Upper lobe of left lung (tissue), 4 donors: ENCODE measurements around the gene TRIP4.

Experiments
- POLR2A ChIP-seq, 4 donors: fragments of 450-650 bp; IDR thresholded peaks; one replicate each; pipeline ENCODE4 v1.5.1; 2016 to 2017; ENCODE audit warnings: antibody characterized with exemption in 4 of 4, mild to moderate bottlenecking in 2 of 4
- TF ChIP-seq, protein P1 (sequence below), 6 experiments: fragments of 450-650 bp in 4 of 6; fragments of 200-600 bp in 2 of 6; sonication (generic) in 2 of 6; IDR thresholded peaks; one replicate each; pipeline ENCODE4 v1.5.1; 2016 to 2019; ENCODE audit warnings: antibody characterized with exemption in 6 of 6

DNA sequence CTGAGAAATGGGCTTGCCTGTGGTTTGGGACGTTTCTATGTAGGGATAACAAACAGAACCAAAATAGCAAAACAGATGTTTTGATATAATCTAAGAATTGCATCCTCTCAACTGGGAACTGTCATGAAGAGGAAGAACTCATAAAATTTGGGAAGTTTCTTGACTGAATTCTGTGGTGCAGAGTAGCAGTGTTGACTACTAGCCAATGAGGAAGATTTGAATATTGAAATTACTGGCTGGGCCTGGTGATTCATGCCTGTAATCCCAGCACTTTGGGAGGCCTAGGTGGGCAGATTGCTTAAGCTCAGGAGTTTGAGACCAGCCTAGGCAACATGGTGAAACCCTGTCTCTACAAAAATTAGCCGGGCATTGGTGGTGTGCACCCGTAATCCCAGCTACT, 114.9 kb downstream of the TRIP4 start:
- TF ChIP-seq, protein P1, sequence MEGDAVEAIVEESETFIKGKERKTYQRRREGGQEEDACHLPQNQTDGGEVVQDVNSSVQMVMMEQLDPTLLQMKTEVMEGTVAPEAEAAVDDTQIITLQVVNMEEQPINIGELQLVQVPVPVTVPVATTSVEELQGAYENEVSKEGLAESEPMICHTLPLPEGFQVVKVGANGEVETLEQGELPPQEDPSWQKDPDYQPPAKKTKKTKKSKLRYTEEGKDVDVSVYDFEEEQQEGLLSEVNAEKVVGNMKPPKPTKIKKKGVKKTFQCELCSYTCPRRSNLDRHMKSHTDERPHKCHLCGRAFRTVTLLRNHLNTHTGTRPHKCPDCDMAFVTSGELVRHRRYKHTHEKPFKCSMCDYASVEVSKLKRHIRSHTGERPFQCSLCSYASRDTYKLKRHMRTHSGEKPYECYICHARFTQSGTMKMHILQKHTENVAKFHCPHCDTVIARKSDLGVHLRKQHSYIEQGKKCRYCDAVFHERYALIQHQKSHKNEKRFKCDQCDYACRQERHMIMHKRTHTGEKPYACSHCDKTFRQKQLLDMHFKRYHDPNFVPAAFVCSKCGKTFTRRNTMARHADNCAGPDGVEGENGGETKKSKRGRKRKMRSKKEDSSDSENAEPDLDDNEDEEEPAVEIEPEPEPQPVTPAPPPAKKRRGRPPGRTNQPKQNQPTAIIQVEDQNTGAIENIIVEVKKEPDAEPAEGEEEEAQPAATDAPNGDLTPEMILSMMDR (IDR thresholded peaks at IDR 0.05) = no peak
- no peak for TF ChIP-seq POLR2A (IDR thresholded peaks at IDR 0.05)
